Endothelial cell of hepatic sinusoid (primary cell): ENCODE measurements around the gene RETREG1.
"Not testable (repeated sequence)": the region's sequence is repeated elsewhere in the genome, so short reads cannot be mapped to it uniquely, and the experiment has no call there.

Experiments
- in situ Hi-C: cut with HindIII; loops from 2 replicates; pipeline ENCODE4 v1.10.0; 2017; ENCODE audit warnings: low sequenced_read_pairs

The RETREG1 gene

GRCh38 chr5:16497546-16497945 lies 119.3 kb downstream of the RETREG1 start:
- in situ Hi-C loops: no loop called here

GRCh38 chr5:16493261-16493660 lies 123.5 kb downstream of the RETREG1 start:
- in situ Hi-C loops: no loop called here

GRCh38 chr5:16492398-16493140 lies 124.2 kb downstream of the RETREG1 start:
- in situ Hi-C loops: no loop called here

GRCh38 chr5:16490911-16491310 lies 125.9 kb downstream of the RETREG1 start:
- in situ Hi-C loops: no loop called here

GRCh38 chr5:16489322-16489791 lies 127.4 kb downstream of the RETREG1 start:
- in situ Hi-C loops: no loop called here

- in situ Hi-C loops: no loop called here
These were observed 129.3 kb downstream of the RETREG1 start for GRCh38 chr5:16487456-16487855.

- in situ Hi-C loops: no loop called here
These were observed 130.1 kb downstream of the RETREG1 start for GRCh38 chr5:16486711-16487111.

GRCh38 chr5:16485656-16486055 lies 131.1 kb downstream of the RETREG1 start:
- in situ Hi-C loops: no loop called here

GRCh38 chr5:16484081-16484480 lies 132.7 kb downstream of the RETREG1 start:
- in situ Hi-C loops: no loop called here

- in situ Hi-C loops: no loop called here
These were observed 133.4 kb downstream of the RETREG1 start for GRCh38 chr5:16483361-16483760.

GRCh38 chr5:16482891-16483290 lies 133.9 kb downstream of the RETREG1 start:
- in situ Hi-C loops: no loop called here

GRCh38 chr5:16480821-16481538 lies 135.8 kb downstream of the RETREG1 start:
- in situ Hi-C loops: no loop called here

- in situ Hi-C loops: no loop called here
These were observed 136.7 kb downstream of the RETREG1 start for GRCh38 chr5:16480144-16480543.

GRCh38 chr5:16477541-16477940 lies 139.3 kb downstream of the RETREG1 start:
- in situ Hi-C loops: no loop called here

- in situ Hi-C loops: not testable (repeated sequence)
These were observed 140.4 kb downstream of the RETREG1 start for GRCh38 chr5:16476417-16476816.

- in situ Hi-C loops: no loop called here
These were observed 145.4 kb downstream of the RETREG1 start for GRCh38 chr5:16471387-16471786.

GRCh38 chr5:16467363-16468219 lies 149.2 kb downstream of the RETREG1 start:
- in situ Hi-C loops: loop anchor here (5.0 kb wide), 1 partner anchor 80 kb away; no protein-coding TSS in a partner anchor

GRCh38 chr5:16465544-16466432 lies 151.0 kb downstream of the RETREG1 start, which contains the start of gene ZNF622:
Gene ZNF622, minus strand, starts transcription at chr5:16465800. Its CDS starts 135 bp downstream, at chr5:16465665.
- in situ Hi-C loops: loop anchor here (5.0 kb wide), 1 partner anchor 82 kb away; no protein-coding TSS in a partner anchor

GRCh38 chr5:16464664-16465543 lies 151.9 kb downstream of the RETREG1 start:
- in situ Hi-C loops: loop anchor here (5.0 kb wide), 1 partner anchor 82 kb away; no protein-coding TSS in a partner anchor
